Endodermal cell (in vitro differentiated cells): ENCODE results near the gene MINDY4. TPM values are rescaled to one million over a fixed set of nuclear protein-coding genes. Genes with fewer than 3 reads are reported as not detected.

Source experiments
- DNase-seq: peaks from one replicate; pipeline ENCODE4 v3.0.0-alpha.2; 2017
- H3K27ac ChIP-seq: 2 replicates; pipeline ENCODE4 v1.5.1; 2013; ENCODE audit warnings: mild to moderate bottlenecking, low read depth, low read length, moderate library complexity
- H3K27me3 ChIP-seq: 2 replicates; pipeline ENCODE4 v1.6.1; 2013; ENCODE audit warnings: mild to moderate bottlenecking, low read length, moderate library complexity; ENCODE audit not compliant: insufficient read depth, control insufficient read depth, poor library complexity, severe bottlenecking
- H3K36me3 ChIP-seq: 2 replicates; pipeline ENCODE4 v1.7.0; 2013; ENCODE audit warnings: mild to moderate bottlenecking, low read length, moderate library complexity; ENCODE audit not compliant: control insufficient read depth, insufficient read depth
- H3K4me1 ChIP-seq: one replicate; pipeline ENCODE4 v1.7.0; 2013; ENCODE audit warnings: low read length; ENCODE audit not compliant: control insufficient read depth, insufficient read depth
- H3K4me3 ChIP-seq: 2 replicates; pipeline ENCODE4 v1.5.1; 2013; ENCODE audit warnings: mild to moderate bottlenecking, low read length, moderate library complexity
- H3K9ac ChIP-seq: 2 replicates; pipeline ENCODE4 v1.6.1; 2013; ENCODE audit warnings: mild to moderate bottlenecking, low read length, moderate library complexity; ENCODE audit not compliant: poor library complexity, severe bottlenecking; ENCODE audit errors: extremely low read depth
- H3K9me3 ChIP-seq: 2 replicates; pipeline ENCODE4 v1.6.1; 2013; ENCODE audit warnings: mild to moderate bottlenecking, low read length, moderate library complexity; ENCODE audit not compliant: control insufficient read depth
- H3K27ac Mint-ChIP-seq: 2 replicates; pipeline ENCODE4 v1.8.0; 2020; ENCODE audit warnings: mixed read lengths
- H3K27me3 Mint-ChIP-seq: 2 replicates; pipeline ENCODE4 v1.8.0; 2021; ENCODE audit warnings: mild to moderate bottlenecking, mixed read lengths; ENCODE audit not compliant: insufficient read depth
- H3K36me3 Mint-ChIP-seq: 2 replicates; pipeline ENCODE4 v1.8.0; 2020; ENCODE audit warnings: low read depth, mixed read lengths
- H3K4me1 Mint-ChIP-seq: 2 replicates; pipeline ENCODE4 v1.8.0; 2020; ENCODE audit warnings: mixed read lengths
- H3K4me3 Mint-ChIP-seq: 2 replicates; pipeline ENCODE4 v1.8.0; 2020; ENCODE audit warnings: mild to moderate bottlenecking, moderate library complexity, mixed read lengths
- H3K9me3 Mint-ChIP-seq: 2 replicates; pipeline ENCODE4 v1.8.0; 2020; ENCODE audit warnings: mild to moderate bottlenecking, mixed read lengths
- WGBS, 2 experiments: methylation state at CpG; one replicate each; pipeline versions ENCODE4 v1.1.5 to v1.1.7; 2013; ENCODE audit warnings: missing lambda C conversion rate in 2 of 2, mixed read lengths in 1 of 2; ENCODE audit not compliant: insufficient coverage in 1 of 2, insufficient read length in 1 of 2; 5-methylcytosine and 5-hydroxymethylcytosine counted together
- total RNA-seq, 2 donors: library from RNA; stranded (reverse); fragmentation: NEBNext Ultra II Directional in 1 of 2; extraction: Animal tissue kit (Norgen Biotek cat#: 25700) in 1 of 2; gene quantifications; 2 replicates in 1 of 2; 3 replicates in 1 of 2; pipeline ENCODE4 v1.2.1, GENCODE V29; 2021
- TF ChIP-seq, protein P1 (sequence below): fragments of 200-600 bp; sonication (generic); conservative IDR thresholded peaks from 2 replicates; pipeline ENCODE4 v1.5.0; 2021; ENCODE audit warnings: antibody characterized with exemption, mild to moderate bottlenecking

The MINDY4 gene
- total RNA-seq, 2 donors from 2014 or later: 7.2 to 8.1 TPM

DNA sequence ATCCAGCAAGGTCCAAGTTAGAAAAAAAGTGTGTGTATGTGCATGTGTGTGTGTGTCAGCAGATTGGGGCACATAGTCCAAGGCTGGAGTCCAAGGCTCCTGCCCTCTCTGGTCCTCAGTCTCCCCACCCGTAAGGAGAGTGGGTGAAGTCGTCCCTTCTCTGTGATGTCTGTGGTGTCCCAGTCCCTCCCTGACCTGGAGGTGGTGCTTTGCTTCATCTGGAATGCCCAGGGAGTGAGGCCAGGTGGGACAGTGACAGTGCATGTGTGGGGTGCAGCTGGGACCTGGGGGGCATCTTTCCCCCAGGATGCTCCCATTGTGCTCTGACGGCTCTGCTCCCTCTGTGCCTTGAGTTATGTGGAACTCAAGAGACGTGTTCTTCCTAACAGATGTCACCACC lies 158.5 kb downstream of the MINDY4 start:
- no peak overlapping the region for H3K4me3 Mint-ChIP-seq
- no peaks in the 10 kb centered on the region for H3K36me3 ChIP-seq
- no peaks in the 10 kb centered on the region for H3K9me3 ChIP-seq
- 80 to 87% methylated on average over 1 to 4 of the region's 4 CpGs for WGBS, 2 experiments
- TF ChIP-seq, protein P1, sequence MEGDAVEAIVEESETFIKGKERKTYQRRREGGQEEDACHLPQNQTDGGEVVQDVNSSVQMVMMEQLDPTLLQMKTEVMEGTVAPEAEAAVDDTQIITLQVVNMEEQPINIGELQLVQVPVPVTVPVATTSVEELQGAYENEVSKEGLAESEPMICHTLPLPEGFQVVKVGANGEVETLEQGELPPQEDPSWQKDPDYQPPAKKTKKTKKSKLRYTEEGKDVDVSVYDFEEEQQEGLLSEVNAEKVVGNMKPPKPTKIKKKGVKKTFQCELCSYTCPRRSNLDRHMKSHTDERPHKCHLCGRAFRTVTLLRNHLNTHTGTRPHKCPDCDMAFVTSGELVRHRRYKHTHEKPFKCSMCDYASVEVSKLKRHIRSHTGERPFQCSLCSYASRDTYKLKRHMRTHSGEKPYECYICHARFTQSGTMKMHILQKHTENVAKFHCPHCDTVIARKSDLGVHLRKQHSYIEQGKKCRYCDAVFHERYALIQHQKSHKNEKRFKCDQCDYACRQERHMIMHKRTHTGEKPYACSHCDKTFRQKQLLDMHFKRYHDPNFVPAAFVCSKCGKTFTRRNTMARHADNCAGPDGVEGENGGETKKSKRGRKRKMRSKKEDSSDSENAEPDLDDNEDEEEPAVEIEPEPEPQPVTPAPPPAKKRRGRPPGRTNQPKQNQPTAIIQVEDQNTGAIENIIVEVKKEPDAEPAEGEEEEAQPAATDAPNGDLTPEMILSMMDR: no peak
- peaks cover 14% of the 10 kb centered on the region for H3K27me3 Mint-ChIP-seq
- H3K27ac Mint-ChIP-seq: no peak overlapping the region
- H3K27ac ChIP-seq: no peak overlapping the region
- peaks cover 15% of the 10 kb centered on the region for H3K4me1 Mint-ChIP-seq
- no peak overlapping the region for H3K4me3 ChIP-seq
- no peaks in the 10 kb centered on the region for H3K4me1 ChIP-seq
- no peak overlapping the region for H3K9ac ChIP-seq
- H3K36me3 Mint-ChIP-seq: no peaks in the 10 kb centered on the region
- peaks cover 7% of the 10 kb centered on the region for H3K9me3 Mint-ChIP-seq
- DNase-seq: peak; percentile 17
- no peaks in the 10 kb centered on the region for H3K27me3 ChIP-seq

DNA sequence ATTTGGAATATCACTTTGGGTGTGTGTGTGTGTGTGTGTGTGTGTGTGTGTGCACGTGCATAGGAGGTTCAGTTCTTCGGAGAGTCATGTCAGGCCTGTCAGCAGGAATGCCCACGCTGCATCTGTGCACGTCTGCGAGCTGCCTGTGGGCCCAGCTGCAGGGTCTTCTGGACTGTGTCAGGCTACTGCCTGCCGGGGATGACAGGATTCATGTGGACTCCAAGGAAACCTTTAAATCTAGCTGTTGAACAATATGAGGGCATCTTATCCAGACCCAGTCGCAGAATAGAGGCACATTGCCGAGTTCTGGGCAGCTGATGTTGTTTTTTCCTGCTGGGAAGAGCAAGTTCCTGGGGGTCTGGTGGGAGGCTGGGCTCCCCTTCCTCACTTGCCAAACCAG lies 159.4 kb downstream of the MINDY4 start:
- Mint-ChIP-seq H3K4me3 (no peak overlapping the region), H3K27ac (no peak overlapping the region), H3K4me1 (peaks cover 15% of the 10 kb centered on the region), H3K9me3 (peaks cover 7% of the 10 kb centered on the region), H3K27me3 (peaks cover 16% of the 10 kb centered on the region), H3K36me3 (no peaks in the 10 kb centered on the region)
- TF ChIP-seq, protein P1: no peak
- H3K4me3 ChIP-seq: no peak overlapping the region
- no peaks in the 10 kb centered on the region for H3K27me3 ChIP-seq
- H3K36me3 ChIP-seq: no peaks in the 10 kb centered on the region
- H3K27ac ChIP-seq: no peak overlapping the region
- no peaks in the 10 kb centered on the region for H3K4me1 ChIP-seq
- no peak overlapping the region for H3K9ac ChIP-seq
- H3K9me3 ChIP-seq: no peaks in the 10 kb centered on the region
- WGBS, 2 experiments: 79 to 86% methylated on average over 5 to 8 of the region's 8 CpGs
- peak; percentile 35 for DNase-seq

DNA sequence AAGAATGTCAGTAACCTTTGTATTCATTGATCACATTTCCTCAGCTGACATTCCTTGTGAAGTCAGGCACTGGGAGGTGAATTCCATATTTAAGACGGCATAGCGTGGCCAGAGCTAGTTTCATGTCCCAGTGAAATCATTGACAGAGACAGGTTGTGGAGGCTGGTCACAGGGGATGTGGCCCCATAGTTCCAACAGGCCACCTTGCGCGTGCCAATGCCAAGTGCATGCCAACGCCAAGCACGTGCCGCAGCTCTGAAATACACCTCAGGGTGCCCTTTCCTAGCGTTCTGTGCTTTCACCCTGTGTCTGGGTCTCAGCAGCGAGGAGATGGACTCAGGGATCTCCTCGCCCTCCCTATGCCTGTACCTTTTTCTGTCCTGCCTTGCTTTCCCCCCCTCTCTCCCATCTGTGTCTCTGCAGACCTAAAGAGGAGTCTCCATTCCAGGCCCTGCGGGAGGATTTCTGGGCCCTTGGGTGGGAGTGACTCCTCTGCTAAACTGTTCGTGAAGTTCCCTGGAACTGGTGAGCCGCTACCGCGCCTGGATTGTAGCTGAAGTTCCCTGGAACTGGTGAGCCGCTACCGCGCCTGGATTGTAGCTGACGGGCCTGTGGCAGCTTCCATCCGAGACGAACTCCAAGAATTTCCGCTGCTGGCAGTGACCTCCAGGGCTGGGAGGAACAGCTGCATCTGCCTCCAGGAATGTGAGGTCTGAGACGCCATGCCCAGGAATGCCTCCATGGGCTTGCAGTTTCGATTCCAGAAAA lies 160.1 kb downstream of the MINDY4 start:
- Histone ChIP-seq H3K4me1 (no peaks in the 10 kb centered on the region), H3K9ac (no peak overlapping the region), H3K27me3 (no peaks in the 10 kb centered on the region), H3K9me3 (no peaks in the 10 kb centered on the region), H3K4me3 (no peak overlapping the region), H3K27ac (no peak overlapping the region), H3K36me3 (no peaks in the 10 kb centered on the region)
- Mint-ChIP-seq H3K27ac (no peak overlapping the region), H3K9me3 (peaks cover 7% of the 10 kb centered on the region), H3K4me1 (peaks cover 15% of the 10 kb centered on the region), H3K27me3 (peaks cover 16% of the 10 kb centered on the region), H3K4me3 (no peak overlapping the region), H3K36me3 (no peaks in the 10 kb centered on the region)
- WGBS, 2 experiments: 92 to 93% methylated on average over 18 to 24 of the region's 24 CpGs
- TF ChIP-seq, protein P1: no peak
- peak; percentile 54 for DNase-seq
